SKM-1 (cell line): Measurements from ENCODE around the gene SLC5A10.
"Not testable (repeated sequence)": the region's sequence is repeated elsewhere in the genome, so short reads cannot be mapped to it uniquely, and the experiment has no call there.

Experiments
- DNase-seq: peaks from one replicate; lab custom pipeline; 2025; ENCODE audit not compliant: unreplicated experiment; lab: John Stamatoyannopoulos, UW

The SLC5A10 gene

DNA sequence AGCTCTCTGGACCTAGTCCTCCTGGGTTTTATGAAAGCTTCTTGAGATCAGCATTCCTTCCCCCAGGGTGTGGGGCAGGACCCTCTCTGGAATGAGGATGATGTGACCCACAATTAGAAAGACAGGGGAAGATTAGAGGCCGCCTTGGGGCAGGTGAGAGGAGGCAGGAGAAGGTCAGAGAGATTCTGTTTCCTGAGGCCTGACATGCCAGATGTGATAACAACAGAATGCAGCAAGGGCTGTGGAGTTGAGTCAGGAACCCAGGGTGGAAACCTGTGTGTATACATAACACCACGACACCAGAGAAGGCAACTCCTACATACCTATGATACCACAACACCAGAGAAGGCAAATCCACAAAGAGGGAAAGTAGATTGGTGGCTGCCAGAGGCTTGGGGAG lies 5.4 kb upstream of the SLC5A10 start:
- DNase-seq = peak; percentile 85

DNA sequence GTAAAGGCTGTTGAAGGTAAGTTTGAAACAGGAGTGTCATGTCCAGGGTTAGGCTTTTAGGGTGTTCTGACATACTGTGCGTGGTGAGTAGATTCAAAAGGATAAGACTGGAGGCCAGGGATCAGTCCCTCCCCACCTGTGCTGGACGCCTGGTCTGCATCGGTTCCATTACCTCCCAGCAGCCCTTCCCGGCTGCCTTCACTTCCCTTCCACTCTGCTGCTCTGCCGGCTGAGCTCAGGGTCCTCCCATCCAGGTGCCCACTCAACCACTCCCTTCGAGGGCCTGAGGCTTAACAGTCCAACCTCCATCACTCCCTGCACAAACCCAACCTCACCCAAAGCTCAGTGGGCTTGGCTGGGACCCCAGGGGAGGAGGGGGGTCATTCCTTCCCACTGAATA lies 4.1 kb upstream of the SLC5A10 start:
- no peak for DNase-seq

DNA sequence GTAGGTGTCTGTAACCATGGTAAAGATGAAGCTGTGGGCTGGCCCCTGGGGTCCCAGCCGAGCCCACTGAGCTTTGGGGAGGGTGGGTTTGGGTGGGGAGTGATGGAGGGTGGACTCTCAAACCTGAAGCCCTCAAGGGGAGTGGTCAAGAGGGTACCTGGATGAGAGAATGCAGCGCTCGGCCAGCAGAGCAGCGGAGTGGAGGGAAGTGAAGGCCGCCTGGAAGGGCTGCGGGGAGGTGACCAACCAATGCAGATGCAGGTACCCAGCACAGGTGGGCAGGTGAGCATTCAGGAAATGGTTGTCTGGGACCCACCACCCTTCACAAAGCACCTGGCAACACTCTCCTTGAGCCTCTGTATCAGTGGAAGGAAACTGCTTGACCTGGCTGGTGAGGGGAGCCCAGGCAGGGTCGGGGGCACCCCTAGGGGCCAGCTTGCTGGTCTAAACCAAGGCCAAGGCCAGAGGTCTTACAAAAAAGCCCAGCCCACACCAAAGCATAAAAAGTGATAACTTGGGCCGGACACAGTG lies 3.4 kb upstream of the SLC5A10 start:
- no peak for DNase-seq

DNA sequence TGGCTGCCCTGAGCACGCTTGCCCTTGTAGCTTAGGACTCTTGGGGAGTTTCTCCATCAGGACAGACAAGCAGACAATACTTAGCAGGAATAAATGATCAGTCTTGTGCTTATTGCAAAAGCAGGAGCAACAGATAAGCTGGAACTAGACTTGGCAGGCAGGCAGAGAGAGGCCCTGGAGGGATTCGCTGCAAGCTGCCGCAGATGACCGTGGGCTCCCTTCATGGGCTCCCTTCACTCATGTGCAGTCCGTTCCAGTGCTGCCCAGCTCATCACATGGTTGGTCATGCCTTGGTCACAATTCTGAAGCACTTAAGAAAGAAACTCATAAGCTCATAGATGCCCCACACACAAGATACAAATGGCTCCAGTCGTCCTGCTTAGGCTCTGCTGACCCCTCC lies 2.4 kb upstream of the SLC5A10 start:
- DNase-seq = no peak

DNA sequence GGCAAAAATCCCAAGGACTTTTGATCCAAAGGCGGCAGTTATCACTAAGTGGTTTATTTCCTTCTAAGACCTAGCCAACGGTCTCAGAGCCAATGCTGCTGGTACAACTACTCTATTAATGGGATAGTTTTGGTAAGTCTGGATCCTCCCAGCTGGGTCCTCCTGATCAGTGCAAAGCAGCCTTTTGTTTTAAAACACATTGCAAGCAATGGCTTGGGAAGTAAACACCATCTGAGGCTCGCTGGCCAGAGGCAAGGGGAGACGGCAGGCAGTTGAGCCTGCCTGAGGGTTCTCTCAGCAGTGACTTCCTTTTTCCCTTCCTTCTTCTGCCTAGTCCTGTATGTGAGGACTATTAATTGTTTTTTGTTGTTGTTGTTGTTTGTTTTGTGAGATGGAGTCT lies 1.6 kb upstream of the SLC5A10 start:
- no peak for DNase-seq

DNA sequence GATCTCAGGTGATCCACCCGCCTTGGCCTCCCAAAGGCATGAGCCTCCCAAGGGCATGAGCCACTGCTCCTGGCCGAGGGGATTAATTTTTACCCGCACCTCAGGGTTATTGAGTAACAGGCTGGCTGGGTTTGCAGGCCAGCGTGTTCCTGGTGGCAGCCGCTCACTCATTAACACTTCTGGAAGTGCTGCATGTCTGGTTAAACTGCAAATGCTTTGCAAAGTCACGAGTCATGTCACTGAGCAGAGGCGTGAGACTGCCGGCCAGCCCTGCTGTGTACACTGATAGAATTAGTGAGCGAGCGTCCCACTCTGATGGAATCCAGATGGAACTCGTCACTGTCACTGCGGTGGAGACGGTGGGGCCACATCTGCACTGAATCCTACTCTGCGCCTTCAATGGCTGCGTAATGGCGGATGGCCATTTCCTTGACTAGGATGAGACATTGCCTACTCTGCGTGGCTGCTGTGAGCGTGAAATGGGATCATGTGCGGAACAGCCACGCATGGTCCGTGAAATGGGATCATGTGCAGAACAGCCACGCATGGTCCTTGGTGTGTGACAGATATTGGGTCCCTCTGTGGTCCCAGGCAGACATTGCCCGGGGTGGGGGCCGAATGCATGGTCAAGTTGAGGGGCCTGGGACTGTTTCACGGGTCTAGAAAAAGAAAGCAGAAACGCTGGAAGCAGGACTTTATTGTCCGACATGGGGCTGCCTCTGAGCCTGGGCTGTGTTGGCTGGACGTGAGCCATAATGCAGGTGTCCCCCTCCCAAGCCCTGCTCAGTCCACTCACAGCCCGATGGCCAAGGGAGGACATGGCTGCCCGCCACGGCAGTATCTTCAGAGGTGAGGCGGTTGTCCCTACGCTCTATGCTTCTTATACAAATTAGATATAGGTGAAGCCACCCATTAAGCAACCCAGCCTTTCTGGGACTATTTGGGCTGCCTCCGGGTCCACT lies 740 bp upstream of the SLC5A10 start:
- DNase-seq = no peak

DNA sequence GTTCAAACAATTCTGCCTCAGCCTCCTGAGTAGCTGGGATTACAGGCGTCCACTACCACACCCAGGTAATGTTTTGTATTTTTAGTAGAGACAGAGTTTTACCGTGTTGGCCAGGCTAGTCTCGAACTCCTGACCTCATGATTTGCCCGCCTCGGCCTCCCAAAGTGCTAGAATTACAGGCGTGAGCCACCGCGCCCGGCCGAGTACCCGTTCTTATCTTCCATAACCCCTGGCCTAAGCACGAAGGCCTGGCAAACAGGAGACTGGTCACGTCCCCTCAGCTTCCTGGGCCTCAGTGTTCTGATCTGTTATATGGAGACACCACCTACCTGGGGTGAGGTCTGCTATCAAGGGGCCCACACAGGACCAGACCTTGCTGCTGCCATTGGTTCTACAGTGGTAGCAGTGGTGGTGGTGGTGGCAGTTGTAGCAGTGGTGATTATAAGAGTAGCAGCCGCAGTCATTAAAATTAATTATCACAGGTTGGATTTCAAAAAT lies 1.3 kb downstream of the SLC5A10 start:
- no peak for DNase-seq

DNA sequence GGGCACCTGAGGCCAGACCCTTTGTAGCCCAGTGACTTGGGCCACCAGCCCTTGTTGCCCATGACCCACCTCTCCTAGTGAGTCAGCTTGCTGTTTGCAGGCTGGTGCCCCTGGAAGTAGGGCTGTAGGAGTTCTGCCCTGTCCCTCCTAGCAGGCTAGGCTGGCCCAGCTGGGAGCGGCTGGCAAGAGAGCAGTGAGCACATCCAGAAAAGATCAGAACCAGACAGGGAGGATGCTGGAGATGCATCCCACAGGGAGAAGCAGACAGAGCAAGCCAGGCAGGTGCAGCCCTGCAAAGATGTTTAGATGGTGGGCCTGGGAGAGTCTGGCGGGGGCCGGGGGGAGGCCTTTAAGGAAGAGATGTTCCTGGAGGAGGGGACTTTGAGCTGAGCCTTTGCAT lies 2.4 kb downstream of the SLC5A10 start:
- DNase-seq = no peak

DNA sequence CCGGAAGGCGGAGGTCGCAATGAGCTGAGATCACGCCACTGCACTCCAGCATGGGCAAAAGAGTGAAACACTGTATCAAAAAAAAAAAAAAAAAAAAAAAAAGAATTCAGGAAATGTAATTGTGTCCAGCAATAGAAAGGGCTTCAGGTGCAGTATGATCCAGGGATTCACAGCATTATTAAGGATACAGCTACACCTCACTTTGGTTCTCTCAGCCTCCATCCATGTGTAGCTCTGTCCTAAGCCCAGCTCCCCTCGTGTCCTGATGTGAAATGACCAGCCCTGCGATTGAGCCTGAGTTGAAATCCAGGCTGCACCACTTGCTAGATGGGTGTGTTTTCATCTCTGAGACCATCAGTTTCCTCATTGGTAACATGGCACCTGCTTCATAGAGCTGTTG lies 3.0 kb downstream of the SLC5A10 start:
- DNase-seq = no peak

DNA sequence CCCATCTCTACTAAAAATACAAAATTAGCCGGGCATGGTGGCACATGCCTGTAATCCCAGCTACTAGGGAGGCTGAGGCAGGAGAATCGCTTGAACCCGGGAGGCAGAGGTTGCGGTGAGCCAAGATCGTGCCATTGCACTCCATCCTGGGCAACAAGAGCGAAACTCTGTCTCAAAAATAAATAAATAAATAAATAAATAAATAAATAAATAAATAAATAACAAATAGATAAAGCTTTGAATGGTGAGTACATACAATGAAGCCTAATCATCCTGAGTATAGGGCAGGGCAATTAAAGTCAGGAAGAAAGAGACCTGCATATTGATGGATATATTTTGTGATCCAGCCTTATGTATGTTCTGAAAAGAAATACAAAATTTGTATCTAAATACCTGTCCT lies 4.1 kb downstream of the SLC5A10 start:
- not testable (repeated sequence) for DNase-seq

DNA sequence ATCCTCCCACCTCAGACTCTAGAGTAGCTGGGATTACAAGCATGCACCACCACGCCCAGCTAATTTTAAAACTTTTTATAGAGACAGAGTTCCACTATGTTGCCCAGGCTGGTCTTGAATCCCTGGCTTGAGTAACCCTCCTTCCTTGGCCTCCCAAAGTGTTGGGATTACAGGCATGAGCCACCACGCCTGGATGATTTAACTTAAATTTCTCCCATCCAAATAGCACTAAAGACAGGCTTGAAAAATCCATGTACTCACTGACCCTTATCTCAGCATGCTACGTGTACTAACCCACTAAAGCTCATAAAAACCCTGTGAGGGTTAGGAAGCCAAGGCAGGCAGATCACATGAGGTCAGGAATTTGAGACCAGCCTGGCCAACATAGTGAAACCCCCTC lies 4.6 kb downstream of the SLC5A10 start:
- DNase-seq = no peak

DNA sequence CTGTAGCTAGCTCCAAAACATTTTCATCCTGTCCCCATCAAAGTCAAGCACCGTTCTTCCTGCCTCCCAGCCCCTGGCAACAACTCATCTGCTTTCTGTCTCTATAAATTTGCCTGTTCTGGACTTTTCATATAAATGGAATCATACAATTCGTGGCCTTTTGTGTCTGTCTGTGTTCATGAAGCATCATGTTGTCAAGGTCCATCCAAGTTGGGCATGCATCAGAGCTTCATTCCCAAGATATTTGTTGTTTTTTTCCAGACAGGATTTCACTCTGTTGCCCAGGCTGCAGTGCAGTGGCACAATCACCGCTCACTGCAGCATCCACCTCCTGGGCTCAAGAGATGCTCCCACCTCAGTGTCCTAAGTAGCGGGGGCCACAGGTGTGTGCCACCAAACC lies 5.9 kb downstream of the SLC5A10 start:
- DNase-seq = no peak

DNA sequence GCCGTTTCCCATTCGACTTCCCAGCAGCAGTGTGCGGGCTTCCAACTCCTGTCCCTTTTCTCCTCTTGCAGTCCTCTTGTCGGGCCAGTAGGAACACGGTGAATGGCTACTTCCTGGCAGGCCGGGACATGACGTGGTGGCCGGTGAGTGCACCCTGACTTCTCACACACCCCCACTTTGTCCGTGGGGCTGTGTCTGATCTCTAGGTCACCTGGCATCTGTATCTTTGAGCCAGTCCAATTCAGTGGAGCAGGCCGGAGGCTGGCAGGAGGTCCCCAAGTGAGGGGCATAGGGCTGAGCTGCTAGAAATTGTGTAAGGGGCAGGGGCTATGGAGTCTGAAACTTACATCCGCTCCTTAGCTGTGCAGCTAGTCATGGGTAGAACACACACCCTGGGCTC lies 6.6 kb downstream of the SLC5A10 start:
- no peak for DNase-seq

DNA sequence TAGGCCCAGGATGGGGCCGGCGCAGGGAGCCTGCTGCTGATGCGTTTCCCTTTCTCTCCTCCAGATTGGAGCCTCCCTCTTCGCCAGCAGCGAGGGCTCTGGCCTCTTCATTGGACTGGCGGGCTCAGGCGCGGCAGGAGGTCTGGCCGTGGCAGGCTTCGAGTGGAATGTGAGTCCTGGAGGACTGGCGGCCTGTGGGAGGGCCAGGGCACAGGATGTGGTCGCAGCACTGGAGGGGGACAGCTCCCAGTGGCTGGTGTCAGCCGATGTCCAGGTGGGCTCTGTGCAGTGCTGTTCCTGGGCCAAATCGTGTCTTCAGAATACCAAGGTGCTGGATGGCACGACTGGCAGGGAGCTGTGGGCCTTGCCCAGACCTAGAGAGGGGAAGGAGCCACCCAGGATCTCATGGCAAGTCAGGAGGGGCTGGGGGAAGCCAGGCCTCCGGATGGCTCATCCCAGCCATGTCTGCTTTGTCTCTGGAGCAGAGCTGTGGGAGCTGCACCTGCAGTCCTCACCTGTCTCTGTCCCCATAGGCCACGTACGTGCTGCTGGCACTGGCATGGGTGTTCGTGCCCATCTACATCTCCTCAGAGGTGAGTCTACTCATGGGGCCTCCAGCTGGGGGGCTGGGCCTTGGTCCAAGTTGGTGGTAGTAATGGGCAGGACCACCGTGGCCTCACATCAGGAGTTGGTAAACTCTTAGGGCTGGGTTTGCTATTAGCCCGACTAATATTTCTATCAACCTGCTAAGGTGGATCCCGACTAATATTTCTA lies 7.3 kb downstream of the SLC5A10 start:
- no peak for DNase-seq

DNA sequence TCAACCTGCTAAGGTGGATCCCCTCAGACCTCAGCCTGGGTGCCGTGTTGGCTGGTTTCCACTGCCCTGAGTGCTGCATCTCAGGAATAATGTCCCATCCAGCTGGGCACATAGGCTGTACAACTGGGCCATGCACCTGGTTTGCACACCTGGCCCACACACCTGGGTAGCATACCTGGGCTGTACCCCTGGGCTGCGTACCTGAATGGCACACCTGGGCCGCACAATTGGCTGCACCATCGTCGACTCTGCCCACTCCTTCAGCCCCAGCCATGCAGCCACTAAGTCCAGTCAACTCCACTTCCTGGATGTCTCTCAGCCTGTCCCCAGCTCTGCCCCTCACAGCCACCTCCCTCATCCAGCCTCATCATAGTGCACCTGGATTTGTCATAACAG lies 7.9 kb downstream of the SLC5A10 start:
- no peak for DNase-seq

DNA sequence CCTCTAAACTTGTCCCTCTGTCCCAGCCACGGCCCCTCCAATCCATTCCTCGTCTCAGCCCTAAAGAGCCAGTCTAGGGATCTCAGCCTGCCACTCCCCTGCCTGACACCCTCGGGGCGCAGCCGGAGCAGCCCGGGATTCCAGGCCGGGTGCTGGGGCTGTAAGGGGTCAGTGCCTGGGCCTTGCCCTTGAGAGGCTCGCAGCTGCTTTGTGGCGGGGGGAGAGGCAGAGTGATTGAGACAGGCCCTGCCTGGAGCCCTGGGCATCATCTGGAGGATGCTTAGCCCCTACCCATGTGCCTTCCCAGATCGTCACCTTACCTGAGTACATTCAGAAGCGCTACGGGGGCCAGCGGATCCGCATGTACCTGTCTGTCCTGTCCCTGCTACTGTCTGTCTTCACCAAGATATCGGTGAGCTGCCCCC lies 8.3 kb downstream of the SLC5A10 start:
- no peak for DNase-seq

DNA sequence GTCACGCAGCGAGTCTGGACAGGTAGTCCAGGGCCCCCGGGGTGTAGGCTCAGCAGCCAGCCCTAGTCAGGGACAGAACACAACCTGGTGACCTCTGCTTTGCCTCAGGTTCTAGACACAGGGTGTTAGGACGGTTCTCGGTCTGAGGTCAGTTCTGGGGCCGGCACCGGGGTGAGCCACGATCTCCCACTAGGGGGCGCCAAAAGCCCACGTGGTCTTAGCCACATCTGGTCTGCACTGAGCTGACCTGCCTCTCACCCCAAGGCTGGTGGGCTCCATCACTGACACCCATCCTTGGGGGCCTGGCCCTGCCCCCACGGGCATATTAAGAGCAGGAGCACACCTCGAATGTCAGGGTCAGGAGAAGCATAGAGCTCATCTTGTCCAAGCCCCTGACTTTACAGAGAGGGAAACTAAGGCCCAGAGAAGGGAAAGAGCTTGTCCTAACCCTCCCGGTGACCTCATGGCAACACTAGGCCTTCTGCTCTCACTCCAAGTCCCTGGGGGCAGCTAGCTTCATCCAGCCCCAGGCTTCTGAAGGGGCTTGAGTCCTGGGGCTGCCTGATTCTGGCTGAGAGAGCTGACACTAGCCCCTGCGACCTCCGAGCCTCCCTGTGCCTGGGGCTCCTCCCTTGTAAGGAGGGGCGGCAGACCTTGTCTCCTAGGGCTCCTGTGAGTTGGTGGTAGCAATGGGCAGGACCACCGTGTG lies 9.0 kb downstream of the SLC5A10 start:
- DNase-seq = peak; percentile 42

DNA sequence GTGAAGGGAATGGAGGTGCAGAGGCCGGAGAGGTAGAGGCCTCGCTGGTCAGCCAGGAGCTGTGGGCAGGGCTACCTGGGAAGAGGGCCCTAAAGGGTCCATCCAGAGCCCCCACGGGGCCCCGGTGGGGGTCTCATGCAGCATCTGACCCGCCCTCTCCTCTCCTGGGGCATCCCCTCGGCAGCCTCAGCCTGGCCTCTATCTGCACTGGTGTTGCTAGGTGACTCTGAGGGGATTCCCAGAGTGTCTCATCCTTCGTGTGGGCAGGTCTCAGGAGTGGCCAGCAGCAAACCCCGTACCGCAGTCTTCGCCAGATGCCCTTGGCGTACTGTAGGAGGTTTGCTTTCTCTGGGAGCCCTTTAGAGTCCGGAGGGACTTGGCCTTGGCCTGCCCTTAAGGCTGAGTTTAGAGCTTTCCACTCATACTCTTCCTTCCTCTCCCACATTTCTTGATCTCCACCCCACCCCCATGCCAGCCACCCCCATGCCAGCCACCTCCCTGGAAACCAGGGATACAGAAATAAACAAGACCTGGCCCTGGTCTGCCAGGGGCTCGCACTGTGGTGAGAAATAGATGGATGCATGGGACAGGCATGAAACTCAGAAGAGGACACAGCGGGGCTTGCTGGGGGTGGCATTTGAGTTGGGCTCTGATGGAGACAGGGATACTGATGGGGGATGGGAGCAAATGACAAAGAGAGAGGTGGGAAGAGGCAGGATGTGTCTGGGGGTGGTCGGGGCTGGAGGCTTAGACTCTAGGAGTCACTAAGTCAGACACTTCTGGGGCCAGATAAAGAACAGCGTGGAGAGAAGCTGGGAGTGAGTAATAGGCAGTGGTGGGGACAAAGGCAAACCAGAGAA lies 9.9 kb downstream of the SLC5A10 start:
- no peak for DNase-seq

DNA sequence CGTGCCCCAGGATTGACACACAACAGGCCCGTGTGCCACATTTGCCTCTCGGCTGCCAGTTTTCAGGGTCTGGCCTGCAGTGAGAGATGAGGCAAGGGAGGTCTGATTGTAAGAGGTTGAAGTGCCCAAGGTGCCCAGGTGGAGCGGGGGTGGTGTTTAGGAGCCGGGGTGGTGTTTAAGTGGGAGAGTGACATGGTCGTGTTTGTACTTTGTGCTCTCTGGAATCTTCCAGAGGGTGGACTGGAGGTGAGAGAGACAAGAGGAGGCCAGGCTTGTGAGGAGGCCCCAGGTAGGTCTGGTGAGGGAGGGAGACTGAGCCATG lies 10.5 kb downstream of the SLC5A10 start:
- DNase-seq = no peak
